ENCODE data around the gene CPSF4L.

DNA sequence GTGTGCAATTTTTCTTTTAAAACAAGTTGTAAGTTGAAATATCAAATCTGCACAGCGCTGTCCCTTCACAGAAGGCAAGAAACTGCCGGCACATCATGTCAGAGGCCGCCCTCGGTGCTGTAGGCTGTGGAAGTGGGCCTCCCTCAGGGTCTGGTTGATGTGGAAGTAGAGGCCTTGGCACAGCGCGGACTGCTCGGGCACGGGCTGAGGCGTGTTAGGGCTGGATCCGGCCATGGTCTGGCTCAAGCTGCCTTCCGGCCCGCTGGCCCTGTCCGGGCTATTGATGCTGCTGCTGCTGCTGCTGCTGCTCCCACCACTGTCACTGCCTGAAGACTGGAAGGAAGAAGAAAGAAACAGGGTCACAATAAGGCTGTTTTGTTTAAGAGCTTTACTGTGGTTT is 52.2 kb downstream of the CPSF4L start:
- TF ChIP-seq PBX3 (IDR thresholded peaks at IDR 0.05) (no peak), CTCF (IDR thresholded peaks at IDR 0.05) (no peak), TAF1 (IDR thresholded peaks at IDR 0.05; ENCODE audit: borderline replicate concordance, low read depth, low read length) (no peak), TEAD4 (IDR thresholded peaks at IDR 0.05; ENCODE audit: borderline replicate concordance, insufficient read depth) (no peak), POLR2AphosphoS5 (IDR thresholded peaks at IDR 0.05; ENCODE audit: low read depth, low read length) (no peak), REST (IDR thresholded peaks at IDR 0.05; ENCODE audit: low read depth, low read length) (no peak), EZH2phosphoT487 (IDR thresholded peaks at IDR 0.05; ENCODE audit: borderline replicate concordance, low read depth) (no peak), RCOR1 (IDR thresholded peaks at IDR 0.05; ENCODE audit: low read length) (no peak), YY1 (IDR thresholded peaks at IDR 0.05; ENCODE audit: low read depth) (no peak), GATA2 (CRISPR knock-in tag; IDR thresholded peaks at IDR 0.05) (no peak)
